Measurements from ENCODE around the gene COL8A1. TPM values are rescaled to one million over a fixed set of nuclear protein-coding genes. Genes with fewer than 3 reads are reported as not detected.

The COL8A1 gene
- total and polyA plus RNA-seq, 9 of the 15 experiments (the other 6 are each of a cell fraction or from before 2014, with no cell fraction given) = 0.07 TPM; not detected in 8

- no peaks in the 10 kb centered on the region for H3K4me1 ChIP-seq (replicated peaks in 1 of 2; ENCODE audit: control insufficient read depth in 2 of 2, insufficient read depth in 2 of 2, low read length in 2 of 2)
- ChIA-PET CTCF (ENCODE audit: low intra/inter-chr PET ratio) (no interaction called here), POLR2A (interaction anchor here (0.7 kb wide), 1 partner anchor 47 kb away, joined by 4 read pairs; no protein-coding TSS in a partner anchor)
- H3K9ac ChIP-seq (ENCODE audit: insufficient read depth in 1 of 2, low read depth in 2 of 2, low read length in 2 of 2) = no peak overlapping the region
- FAIRE-seq = no peak
- H3K9me1 ChIP-seq (ENCODE audit: control insufficient read depth, insufficient read depth, low read length) = no peaks in the 10 kb centered on the region
- WGBS (ENCODE audit: insufficient coverage, low coverage, missing lambda C conversion rate) = 0% methylated on average over 1 of the region's 1 CpG
- no peaks in the 10 kb centered on the region for H3K79me2 ChIP-seq (ENCODE audit: control insufficient read depth, insufficient read depth, low read length)
- in situ Hi-C loops (cut with MboI) = no loop called here
- TF ChIP-seq ASH1L (IDR thresholded peaks at IDR 0.05; ENCODE audit: borderline replicate concordance, low read depth, partially characterized antibody) = no peak
- TF ChIP-seq, protein P1, sequence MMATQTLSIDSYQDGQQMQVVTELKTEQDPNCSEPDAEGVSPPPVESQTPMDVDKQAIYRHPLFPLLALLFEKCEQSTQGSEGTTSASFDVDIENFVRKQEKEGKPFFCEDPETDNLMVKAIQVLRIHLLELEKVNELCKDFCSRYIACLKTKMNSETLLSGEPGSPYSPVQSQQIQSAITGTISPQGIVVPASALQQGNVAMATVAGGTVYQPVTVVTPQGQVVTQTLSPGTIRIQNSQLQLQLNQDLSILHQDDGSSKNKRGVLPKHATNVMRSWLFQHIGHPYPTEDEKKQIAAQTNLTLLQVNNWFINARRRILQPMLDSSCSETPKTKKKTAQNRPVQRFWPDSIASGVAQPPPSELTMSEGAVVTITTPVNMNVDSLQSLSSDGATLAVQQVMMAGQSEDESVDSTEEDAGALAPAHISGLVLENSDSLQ (IDR thresholded peaks at IDR 0.05) = no peak
- TF ChIP-seq, protein P2, sequence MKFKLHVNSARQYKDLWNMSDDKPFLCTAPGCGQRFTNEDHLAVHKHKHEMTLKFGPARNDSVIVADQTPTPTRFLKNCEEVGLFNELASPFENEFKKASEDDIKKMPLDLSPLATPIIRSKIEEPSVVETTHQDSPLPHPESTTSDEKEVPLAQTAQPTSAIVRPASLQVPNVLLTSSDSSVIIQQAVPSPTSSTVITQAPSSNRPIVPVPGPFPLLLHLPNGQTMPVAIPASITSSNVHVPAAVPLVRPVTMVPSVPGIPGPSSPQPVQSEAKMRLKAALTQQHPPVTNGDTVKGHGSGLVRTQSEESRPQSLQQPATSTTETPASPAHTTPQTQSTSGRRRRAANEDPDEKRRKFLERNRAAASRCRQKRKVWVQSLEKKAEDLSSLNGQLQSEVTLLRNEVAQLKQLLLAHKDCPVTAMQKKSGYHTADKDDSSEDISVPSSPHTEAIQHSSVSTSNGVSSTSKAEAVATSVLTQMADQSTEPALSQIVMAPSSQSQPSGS (CRISPR knock-in tag; IDR thresholded peaks at IDR 0.05) = no peak
- no peak for TF ChIP-seq ERF (CRISPR knock-in tag; IDR thresholded peaks at IDR 0.05)
- TF ChIP-seq POLR2H (tag; IDR thresholded peaks at IDR 0.05; ENCODE audit: low read depth) = no peak
- TF ChIP-seq ZNF121 (CRISPR knock-in tag; conservative IDR thresholded peaks at IDR 0.05) = no peak
- TF ChIP-seq, protein P3, sequence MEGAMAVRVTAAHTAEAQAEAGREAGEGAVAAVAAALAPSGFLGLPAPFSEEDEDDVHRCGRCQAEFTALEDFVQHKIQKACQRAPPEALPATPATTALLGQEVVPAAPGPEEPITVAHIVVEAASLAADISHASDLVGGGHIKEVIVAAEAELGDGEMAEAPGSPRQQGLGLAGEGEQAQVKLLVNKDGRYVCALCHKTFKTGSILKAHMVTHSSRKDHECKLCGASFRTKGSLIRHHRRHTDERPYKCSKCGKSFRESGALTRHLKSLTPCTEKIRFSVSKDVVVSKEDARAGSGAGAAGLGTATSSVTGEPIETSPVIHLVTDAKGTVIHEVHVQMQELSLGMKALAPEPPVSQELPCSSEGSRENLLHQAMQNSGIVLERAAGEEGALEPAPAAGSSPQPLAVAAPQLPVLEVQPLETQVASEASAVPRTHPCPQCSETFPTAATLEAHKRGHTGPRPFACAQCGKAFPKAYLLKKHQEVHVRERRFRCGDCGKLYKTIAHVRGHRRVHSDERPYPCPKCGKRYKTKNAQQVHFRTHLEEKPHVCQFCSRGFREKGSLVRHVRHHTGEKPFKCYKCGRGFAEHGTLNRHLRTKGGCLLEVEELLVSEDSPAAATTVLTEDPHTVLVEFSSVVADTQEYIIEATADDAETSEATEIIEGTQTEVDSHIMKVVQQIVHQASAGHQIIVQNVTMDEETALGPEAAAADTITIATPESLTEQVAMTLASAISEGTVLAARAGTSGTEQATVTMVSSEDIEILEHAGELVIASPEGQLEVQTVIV (CRISPR knock-in tag; IDR thresholded peaks at IDR 0.05; ENCODE audit: borderline replicate concordance) = no peak
- no peak for TF ChIP-seq ZNF764 (CRISPR knock-in tag; IDR thresholded peaks at IDR 0.05; ENCODE audit: low read depth)
- no peak for TF ChIP-seq MITF (IDR thresholded peaks at IDR 0.05)
- no peak for TF ChIP-seq NR1H2 (CRISPR knock-in tag; IDR thresholded peaks at IDR 0.05)
- TF ChIP-seq ZKSCAN1 (IDR thresholded peaks at IDR 0.05; ENCODE audit: low read depth, low read length) = no peak
- no peak for TF ChIP-seq ARID2 (IDR thresholded peaks at IDR 0.05)
- TF ChIP-seq FOXJ2 (tag; IDR thresholded peaks at IDR 0.05) = no peak
- H3K4me2 ChIP-seq (ENCODE audit: insufficient read depth, low read length) = no peak overlapping the region
- no peaks in the 10 kb centered on the region for H3K27me3 ChIP-seq (ENCODE audit: control insufficient read depth in 2 of 2, insufficient read depth in 2 of 2, low read length in 2 of 2)
- no peak overlapping the region for H3K27ac ChIP-seq (ENCODE audit: extremely low read depth, low read depth, low read length)
- no peaks in the 10 kb centered on the region for H4K20me1 ChIP-seq (replicated peaks; ENCODE audit: control insufficient read depth, insufficient read depth, low read length)
- intact Hi-C loops (cut with micrococcal nuclease) = no loop called here
- DNase-seq (ENCODE audit: extremely low read depth in 1 of 4, low spot score in 3 of 4) = no peak
- BruUV-seq (replicated peaks) = no TSS peak
- no peak overlapping the region for H2AFZ ChIP-seq (ENCODE audit: low read depth, low read length)
- no peak for ATAC-seq
- no peak overlapping the region for H3K4me3 ChIP-seq
- H3K9me3 ChIP-seq (replicated peaks; ENCODE audit: control insufficient read depth, insufficient read depth, low read depth, low read length) = no peaks in the 10 kb centered on the region
- no peaks in the 10 kb centered on the region for H3K36me3 ChIP-seq (ENCODE audit: control insufficient read depth, insufficient read depth, low read length)
Observed at GRCh38 chr3:99665017-99665416, 26.6 kb downstream of the COL8A1 start.
